ENCODE measurements around the gene FASLG.
"Not testable (repeated sequence)": the region's sequence is repeated elsewhere in the genome, so short reads cannot be mapped to it uniquely, and the experiment has no call there.

The FASLG gene

DNA sequence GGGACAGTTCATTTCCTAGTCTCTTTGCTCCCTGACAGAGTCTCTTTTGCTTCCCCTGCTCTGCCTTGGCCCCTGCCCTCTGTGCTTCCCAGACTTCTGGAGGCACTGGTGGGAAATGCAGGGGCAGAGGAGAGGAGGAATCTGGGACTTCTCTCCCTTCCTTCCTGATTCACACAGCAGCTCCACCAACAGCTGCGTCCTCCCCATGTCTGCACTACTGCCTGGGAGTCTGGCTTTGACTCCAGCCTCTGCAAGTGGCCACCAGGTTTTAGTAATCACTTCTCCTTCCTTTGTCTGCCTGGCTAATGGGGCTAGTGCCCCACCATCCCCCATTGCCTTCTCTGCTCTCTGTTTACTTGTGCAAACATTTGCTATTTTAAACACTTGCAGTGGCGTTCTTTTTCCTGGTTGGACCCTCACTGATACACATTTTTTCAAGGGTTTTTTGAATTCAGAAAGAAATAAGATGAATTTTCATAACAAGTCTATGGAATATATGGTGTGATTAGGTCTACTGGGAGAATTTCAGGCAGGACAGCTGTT lies 21.9 kb downstream of the FASLG start:
- no peak for DNase-seq (ENCODE audit: low spot score)

- DNase-seq (ENCODE audit: low spot score), result no peak
Measured at GRCh38 chr1:172682812-172683211, 23.9 kb downstream of the FASLG start.

DNA sequence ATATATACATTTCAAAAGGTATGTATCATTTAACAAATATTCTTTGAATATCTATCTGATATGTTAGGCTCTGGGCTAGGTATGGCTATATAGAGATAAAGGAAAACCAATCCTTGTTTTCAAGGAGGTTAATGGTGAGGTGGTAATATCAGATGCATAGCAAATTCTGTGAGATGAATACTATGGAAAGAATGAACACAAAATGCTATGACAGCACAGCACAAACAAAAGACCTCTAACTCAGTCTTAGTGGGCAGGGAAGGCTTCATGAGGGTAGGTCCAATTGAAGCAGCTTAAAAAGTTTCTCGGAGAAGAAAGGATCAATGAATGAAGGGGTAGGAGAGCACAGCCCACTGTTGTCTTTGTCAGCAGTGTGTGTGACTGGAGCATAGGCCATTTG lies 27.2 kb downstream of the FASLG start:
- DNase-seq (ENCODE audit: low spot score), result no peak

GRCh38 chr1:172688428-172689085 lies 29.7 kb downstream of the FASLG start:
- not testable (repeated sequence) for DNase-seq (ENCODE audit: low spot score)

DNA sequence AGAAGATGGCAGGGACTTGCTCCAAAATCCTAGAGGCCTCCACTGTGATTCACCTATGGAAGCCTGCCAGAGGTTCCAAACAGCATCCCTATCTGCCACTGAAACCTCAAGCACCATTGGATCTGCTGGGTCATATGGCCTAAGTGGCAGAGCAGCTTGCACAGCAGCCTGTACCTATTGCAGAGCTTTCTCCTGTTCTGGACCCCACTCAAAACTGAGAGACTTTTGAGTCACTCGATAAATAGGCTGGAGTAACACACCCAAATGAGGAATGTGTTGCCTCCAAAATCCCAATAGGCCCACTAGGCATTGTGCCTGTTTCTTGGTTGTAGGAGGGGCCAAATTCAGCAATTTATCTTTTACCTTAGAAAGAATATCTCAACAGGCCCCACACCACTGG lies 32.0 kb downstream of the FASLG start:
- DNase-seq (ENCODE audit: low spot score), result not testable (repeated sequence)

DNA sequence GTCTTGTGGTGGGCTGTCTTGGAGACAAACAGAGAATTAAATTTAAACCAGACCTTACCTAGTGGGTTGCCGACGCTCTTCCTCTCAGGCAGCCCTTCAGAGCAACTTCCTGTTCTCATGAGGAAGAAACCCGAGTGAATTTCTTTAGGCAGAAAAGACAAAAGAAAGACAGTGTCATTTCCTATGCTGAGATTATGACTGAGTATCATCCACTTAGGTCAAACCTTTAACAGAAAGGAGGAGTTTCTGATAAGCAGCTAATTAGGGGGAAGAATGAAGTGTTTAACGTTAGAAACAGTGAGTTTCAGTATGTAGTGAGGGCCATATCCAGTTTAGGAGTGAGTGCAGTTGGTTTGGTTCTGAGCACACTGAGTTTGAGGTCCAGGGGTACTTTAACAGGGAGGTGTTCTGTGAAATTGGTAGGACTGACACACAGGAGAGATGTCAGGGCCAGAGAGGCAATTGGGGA lies 38.7 kb downstream of the FASLG start:
- no peak for DNase-seq (ENCODE audit: low spot score)

DNA sequence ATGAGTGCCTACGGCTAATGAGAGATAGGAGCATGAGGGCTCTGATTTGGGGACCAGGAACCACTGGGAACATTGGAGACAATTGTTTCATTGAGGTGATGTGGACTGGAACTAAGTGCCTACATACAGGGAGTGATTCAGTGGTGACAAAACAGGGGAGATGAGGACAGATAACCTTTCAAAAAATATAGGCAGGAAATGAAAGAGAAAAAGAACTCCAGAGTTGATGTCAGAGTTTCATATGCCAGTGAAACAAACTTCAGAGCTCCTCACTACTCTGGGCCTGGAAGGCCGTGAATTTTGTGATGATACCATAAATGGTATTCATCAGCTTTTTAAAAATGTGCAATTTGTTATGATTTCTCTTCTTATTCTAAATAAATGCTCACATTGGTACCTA lies 39.3 kb downstream of the FASLG start:
- DNase-seq (ENCODE audit: low spot score), result no peak

DNA sequence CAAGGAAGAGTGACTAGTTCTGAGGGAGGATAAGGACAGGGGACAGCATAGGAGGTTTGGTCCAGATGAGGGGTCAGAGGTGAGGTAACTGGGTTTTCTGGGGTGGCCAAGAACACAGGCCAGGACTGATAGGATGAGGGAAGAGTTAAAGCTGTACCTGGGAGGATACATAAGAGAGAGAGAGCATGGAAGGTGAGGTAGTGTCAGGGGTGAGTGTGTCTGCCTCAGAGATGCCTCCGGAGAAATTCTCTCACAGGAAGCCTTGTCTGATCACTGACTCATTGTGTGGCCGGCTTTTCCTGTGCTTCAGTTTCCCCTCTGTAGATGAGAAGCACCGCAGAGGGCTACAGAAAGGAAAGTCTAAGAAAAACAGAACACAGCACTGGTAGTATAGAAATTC lies 40.2 kb downstream of the FASLG start:
- DNase-seq (ENCODE audit: low spot score), result no peak

- DNase-seq (ENCODE audit: low spot score), result no peak
Measured at GRCh38 chr1:172699695-172700227, 40.9 kb downstream of the FASLG start.

DNA sequence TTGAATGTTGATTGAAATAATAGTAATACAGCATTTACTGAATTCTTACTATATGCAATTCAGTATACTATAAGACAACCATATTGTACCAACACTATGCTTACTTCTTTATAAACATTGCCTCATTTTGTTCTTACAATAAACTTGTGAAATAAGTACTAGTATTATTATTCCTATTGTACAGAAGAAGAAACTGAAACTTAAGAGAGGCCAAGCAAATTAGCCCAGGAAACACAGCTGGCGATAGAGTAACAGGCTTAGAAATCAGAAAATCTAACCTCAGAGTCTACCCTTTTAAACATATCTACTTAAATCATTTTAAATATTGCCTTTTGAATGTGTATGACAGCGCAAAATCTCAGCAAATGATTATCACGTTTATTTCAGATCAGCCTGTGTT lies 41.7 kb downstream of the FASLG start:
- no peak for DNase-seq (ENCODE audit: low spot score)

DNA sequence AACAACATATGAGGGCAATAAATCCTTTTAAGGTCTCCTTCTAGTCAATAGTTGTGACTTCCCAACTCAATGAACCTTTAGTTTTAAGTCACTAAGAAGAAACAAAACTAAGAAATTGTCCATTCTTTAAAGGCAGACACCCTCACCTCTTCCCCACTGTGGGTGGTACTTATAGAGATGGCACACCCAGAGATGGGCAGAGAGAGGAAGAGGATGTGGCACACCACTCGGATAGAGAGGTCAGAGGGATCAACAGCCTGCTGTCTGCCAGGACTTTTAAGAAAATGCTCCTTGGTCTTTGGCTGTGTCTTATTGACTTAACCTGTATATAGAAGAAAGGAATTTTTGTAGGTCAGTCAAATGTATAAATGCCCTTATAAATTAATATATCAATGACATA lies 45.1 kb downstream of the FASLG start:
- no peak for DNase-seq (ENCODE audit: low spot score)

- DNase-seq (ENCODE audit: low spot score), result no peak
Measured at GRCh38 chr1:172704420-172705210, 45.7 kb downstream of the FASLG start.

GRCh38 chr1:172708452-172708851 lies 49.5 kb downstream of the FASLG start:
- no peak for DNase-seq (ENCODE audit: low spot score)

- DNase-seq (ENCODE audit: low spot score), result no peak
Measured at GRCh38 chr1:172711558-172711957, 52.7 kb downstream of the FASLG start.

GRCh38 chr1:172713466-172713865 lies 54.6 kb downstream of the FASLG start:
- no peak for DNase-seq (ENCODE audit: low spot score)
